HG03520 (cell line): Measurements from ENCODE around the gene ZMAT5.

Source experiments
- ATAC-seq: cut with Tn5 transposase; IDR thresholded peaks from one replicate; pipeline ENCODE4 v1.9.1; 2021; ENCODE audit warnings: mild to moderate bottlenecking, moderate library complexity; ENCODE audit not compliant: unreplicated experiment

ZMAT5 gene

DNA sequence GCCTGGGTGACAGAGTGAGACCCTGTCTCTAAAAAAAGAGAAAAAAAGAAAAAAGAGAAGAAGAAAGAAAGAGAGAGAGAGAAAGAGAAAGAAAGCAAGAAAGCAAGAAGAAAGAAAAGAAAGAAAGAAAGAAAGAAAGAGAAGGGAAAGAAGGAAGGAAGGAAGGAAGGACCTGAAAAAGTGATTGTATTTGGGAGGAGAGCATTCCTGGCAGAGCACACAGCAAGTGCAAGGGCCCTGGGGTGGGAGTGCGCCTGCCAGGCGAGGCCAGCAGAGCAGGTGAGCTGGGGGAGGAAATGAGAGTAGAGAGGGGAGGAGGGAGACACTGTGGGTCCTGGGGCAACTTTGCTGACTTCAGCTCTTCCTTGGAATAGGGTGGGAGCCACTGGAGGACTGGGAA, 54.7 kb downstream of the ZMAT5 start:
- ATAC-seq = no peak

GRCh38 chr22:29710922-29711593, 55.7 kb downstream of the ZMAT5 start:
- no peak for ATAC-seq

GRCh38 chr22:29710193-29710592, 56.6 kb downstream of the ZMAT5 start:
- no peak for ATAC-seq

GRCh38 chr22:29707471-29707870, 59.3 kb downstream of the ZMAT5 start:
- ATAC-seq = no peak

GRCh38 chr22:29707010-29707409, 59.8 kb downstream of the ZMAT5 start:
- ATAC-seq = no peak

DNA sequence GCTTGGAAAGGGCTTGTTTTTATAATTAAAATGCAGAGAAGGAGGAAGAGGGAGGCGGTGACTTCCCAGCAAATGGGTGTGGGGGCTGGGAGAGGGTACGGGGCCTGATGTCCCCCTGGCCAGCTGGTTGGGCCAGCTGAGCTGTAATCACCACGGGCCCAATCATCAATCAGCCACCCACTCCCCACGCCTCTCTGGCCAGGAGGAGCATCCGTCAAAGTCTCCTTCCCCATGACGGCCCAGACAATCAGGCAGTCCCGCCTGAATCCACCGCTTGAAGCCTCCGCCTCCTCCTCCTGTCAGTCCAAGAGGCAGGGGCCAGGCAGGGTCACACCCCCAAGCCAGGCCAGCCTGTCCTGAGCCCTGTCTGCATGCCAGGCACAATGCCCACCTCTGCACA, 60.3 kb downstream of the ZMAT5 start:
- ATAC-seq = no peak

DNA sequence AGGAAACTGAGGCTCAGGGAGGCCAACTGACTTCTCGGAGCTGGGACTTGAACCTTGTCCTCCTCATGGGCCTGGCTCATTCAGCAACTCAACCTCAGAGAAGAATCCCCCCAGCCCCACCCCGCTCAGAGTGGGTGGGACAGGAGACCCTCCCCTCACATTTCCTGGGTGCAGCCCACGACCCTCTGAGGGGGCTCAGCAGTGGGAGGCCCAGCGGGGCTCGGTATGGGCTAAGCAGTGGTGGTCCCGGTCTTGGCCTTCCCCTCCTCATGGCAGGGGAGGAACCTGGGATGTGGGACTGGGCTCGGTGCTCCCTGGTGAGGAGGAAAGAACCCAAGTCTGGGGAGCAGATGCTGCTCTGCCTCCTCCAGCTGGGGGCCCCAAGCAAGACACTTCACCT, 61.2 kb downstream of the ZMAT5 start:
- no peak for ATAC-seq

DNA sequence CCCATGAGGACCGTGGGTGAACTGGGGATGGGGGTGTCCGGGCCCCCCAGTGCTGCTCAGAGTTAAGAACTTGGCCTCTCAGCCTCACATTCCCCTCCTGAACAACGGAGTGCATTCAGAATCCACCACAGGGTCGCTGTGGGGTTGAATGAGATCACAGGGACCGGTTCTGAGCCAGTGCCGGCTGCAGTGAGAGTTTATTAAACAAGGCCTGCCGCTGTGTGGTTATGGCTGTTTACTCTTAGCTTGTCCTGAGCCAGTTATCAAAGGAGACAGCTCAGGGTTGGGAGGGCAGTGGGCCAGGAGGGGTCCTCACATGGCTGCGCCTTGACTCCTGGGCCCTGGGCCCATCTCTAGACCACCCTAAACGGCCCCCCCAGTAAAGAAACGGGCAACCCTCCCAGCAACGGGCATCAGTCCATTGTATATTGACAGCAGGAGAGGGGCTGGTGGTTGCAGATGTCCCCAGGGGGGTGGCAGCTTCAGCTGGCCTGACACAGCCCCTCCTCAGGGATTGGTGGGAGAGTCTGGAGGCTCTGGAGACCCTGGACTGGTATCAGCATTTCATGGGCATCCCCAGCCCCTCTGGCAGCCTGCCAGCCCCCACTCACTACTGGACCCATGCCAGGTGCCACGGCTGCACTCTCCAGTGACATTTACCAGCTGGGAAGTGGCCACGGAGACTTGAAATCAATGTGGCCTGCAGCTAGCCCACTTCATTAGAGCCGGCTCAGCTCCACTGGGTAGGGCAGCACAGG, 62.1 kb downstream of the ZMAT5 start:
- no peak for ATAC-seq

GRCh38 chr22:29703569-29704195, 63.1 kb downstream of the ZMAT5 start:
- ATAC-seq = no peak

- ATAC-seq = no peak
These were observed 63.8 kb downstream of the ZMAT5 start for GRCh38 chr22:29702931-29703501.

DNA sequence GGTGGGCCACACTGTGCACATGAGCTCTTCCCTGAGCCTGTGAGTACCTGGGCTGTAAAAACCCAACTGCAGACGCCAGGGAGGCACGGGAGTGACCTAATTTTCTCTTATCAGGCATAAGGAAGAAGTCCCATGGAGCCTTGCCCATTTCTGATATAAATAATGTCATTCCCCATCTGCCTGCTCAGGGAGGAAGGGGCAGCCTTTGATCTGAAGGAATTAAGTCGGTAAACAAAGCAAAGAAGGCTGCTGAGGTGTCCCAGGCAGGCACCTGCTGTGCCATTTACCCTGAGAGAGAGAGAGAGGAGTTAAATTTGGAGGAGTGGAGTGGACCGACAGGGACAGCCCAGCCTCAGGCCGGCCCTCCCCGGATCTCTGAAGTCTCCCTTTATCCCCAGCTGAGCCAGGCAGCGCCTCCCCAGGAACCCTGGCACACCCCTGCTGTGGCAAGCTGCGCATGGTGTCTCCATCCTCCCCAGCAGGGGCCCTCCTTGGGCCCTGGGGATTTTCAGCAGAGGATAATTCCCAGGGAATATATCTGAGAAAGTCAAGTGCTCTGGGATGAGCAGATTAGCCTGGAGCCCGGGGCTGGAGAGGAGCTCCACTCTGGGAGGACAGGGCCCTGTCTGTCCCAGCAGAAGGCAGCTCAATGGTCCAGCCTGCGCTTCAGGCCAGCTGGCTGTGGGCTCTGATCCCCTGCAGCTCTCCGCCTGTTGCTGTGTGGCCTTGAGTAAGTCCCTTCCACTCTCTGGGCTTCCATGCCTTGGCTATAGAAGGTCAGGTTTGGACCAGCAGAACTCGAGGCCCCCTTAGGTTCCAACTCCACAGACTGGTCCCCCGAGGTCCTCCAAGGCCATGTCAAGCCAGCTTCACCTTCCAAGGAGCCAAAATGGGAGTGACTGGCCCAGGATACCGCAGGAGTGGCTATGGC, 64.5 kb downstream of the ZMAT5 start:
- ATAC-seq = no peak

DNA sequence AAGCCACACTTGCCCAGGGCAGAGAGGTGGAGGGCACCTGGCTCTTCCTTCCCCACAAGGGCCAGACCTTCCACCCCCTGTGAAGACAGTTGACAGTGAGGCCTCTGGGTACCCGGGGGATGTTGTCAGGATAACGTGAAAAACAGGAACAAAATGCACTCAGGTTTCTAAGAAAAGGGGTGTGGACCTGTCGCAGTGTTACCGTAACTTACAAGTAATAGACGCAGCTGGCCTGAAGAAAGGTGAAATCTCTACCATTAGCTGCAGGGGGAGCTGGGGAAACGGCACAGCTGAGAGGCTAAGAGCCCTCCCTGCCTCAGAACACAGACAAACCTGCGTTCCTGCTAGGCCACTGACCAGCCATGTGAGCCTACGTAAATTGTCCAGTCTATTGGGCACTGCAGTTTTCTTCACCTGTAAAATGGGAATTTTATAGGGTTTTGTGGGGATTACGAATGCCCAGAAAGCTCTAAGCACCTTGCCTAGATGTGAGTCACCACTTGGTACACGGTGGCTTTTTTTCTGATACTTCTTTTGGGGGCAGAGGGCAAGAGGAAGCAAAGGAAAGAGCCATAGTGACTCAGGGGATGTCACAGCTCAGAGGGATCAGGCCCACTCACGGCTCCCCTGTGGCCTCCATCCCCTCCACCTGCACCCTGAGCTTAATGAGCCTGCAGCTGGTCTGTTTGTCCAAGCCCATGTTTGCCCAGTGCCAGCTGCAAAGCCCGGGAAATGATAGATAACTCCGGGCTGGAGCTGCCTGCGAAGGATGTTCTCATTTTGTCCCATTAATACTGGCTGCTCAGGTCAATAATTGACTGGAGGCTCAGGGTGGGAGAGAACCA, 65.4 kb downstream of the ZMAT5 start:
- ATAC-seq = no peak

- no peak for ATAC-seq
These were observed 66.0 kb downstream of the ZMAT5 start for GRCh38 chr22:29700900-29701154.

GRCh38 chr22:29700206-29700899, 66.5 kb downstream of the ZMAT5 start:
- no peak for ATAC-seq

GRCh38 chr22:29697853-29698598, 68.8 kb downstream of the ZMAT5 start:
- ATAC-seq = no peak

GRCh38 chr22:29695129-29695926, 71.5 kb downstream of the ZMAT5 start:
- no peak for ATAC-seq

DNA sequence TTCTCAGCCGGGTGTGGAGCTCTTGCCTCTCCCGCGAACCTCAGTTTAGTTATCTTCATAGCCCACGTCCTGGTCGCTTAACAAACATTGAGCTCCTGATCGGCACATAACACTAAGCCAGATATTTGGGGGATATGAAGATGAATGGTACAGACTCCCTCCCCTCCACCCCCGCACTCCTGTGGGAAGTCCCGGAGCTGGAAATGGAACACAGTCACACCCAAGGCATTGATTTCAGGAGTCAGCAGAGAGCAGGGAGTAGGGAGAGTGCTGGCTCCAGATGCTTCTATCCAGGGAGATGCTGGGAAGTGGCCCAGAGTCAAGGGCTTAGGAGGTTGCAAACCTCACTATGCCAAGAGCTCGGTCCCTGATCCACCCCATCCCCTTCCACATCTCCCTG, 73.1 kb downstream of the ZMAT5 start:
- ATAC-seq = no peak

DNA sequence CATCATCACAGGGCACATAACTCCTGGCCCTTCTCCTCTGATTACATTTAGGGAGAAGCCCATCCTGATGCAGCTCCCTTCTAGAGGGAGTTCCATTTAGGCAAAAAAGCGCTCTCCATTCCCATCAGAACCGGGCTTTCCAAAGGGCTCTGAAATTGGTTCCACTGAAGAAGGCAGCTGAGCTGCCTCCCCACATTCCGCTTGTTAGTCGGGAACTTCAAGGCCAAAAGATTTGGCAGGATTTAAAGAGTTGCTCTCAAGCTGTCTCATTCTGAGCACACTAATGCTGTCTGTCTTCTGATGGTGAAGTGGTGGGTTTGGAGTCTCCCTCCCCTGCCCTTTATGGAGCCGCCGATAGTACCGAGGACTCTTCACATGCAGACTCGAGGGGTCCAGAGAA, 73.6 kb downstream of the ZMAT5 start:
- ATAC-seq = no peak
